Mononuclear cell (primary cell): Measurements from ENCODE around the gene OR5AR1. TPM values are rescaled to one million over a fixed set of nuclear protein-coding genes. Genes with fewer than 3 reads are reported as not detected.

Source experiments
- H3K27me3 ChIP-seq: 2 replicates; pipeline ENCODE4 v1.6.0; 2011; ENCODE audit warnings: low read length, control low read depth; ENCODE audit not compliant: insufficient read depth
- H3K4me1 ChIP-seq: 2 replicates; pipeline ENCODE4 v1.5.1; 2011; ENCODE audit warnings: mild to moderate bottlenecking, low read length, control low read depth; ENCODE audit not compliant: insufficient read depth
- H3K4me3 ChIP-seq: 2 replicates; pipeline ENCODE4 v1.5.1; 2011; ENCODE audit warnings: mild to moderate bottlenecking, low read length, moderate library complexity
- H3K9me3 ChIP-seq: 2 replicates; pipeline ENCODE4 v1.5.1; 2011; ENCODE audit warnings: low read depth, mild to moderate bottlenecking, control low read depth, low read length
- total RNA-seq: library from RNA; depleted of rRNA; stranded (reverse); fragments of >200 nt; gene quantifications from one replicate; pipeline ENCODE4 v1.2.3, GENCODE V29; 2012

OR5AR1 gene
- total RNA-seq, 1 donor = not detected

DNA sequence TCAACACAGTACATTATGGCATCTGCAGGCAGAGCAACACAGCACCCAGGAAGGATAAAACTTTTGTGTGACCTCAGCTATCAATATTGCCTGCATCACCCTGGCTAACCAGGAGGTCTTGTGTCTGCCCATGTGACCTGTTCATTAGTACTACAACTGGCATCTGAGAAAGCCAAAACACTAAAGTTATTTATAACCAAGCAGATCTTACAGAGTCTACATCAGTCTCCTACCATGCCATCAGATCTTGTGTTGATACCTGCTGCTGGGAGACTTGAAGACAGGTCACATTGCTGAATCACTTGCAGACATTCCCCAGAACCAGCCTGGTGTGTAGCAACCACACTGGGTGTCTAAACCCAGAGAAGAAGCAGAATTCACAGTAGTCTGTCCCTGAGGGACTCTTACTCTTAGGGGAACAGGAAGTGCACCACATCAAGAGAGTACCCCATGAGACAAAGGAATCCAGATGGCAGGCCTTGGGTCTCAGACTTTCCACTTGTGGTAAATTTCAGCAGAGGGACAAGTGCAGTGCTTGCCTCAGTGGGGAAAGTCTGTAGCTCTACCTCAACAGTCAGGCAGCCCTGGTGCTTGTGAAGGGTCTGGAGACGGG is 42.4 kb downstream of the OR5AR1 start:
- H3K4me1 ChIP-seq = no peaks in the 10 kb centered on the region
- H3K4me3 ChIP-seq = no peak overlapping the region
- no peaks in the 10 kb centered on the region for H3K27me3 ChIP-seq
- H3K9me3 ChIP-seq = no peaks in the 10 kb centered on the region

GRCh38 chr11:56706486-56706885 is 43.0 kb downstream of the OR5AR1 start:
- Histone ChIP-seq H3K27me3 (no peaks in the 10 kb centered on the region), H3K4me1 (no peaks in the 10 kb centered on the region), H3K9me3 (no peaks in the 10 kb centered on the region), H3K4me3 (no peak overlapping the region)

GRCh38 chr11:56714206-56714605 is 50.7 kb downstream of the OR5AR1 start:
- Histone ChIP-seq H3K27me3 (no peaks in the 10 kb centered on the region), H3K4me1 (no peaks in the 10 kb centered on the region), H3K4me3 (no peak overlapping the region), H3K9me3 (peaks cover 4% of the 10 kb centered on the region)

Other genes with a start within 250 kb of the OR5AR1 start
- gene OR5M3, start 190.3 kb upstream of the OR5AR1 start, total RNA-seq = not detected
- not detected for gene OR5M8, start 172.3 kb upstream of the OR5AR1 start, total RNA-seq
- not detected for gene OR5M11, start 120.4 kb upstream of the OR5AR1 start, total RNA-seq
- not detected for gene OR5M10, start 86.0 kb upstream of the OR5AR1 start, total RNA-seq
- gene OR5M1, start 48.8 kb upstream of the OR5AR1 start, total RNA-seq = not detected
- gene OR5AP2, start 21.2 kb upstream of the OR5AR1 start, total RNA-seq = not detected
- gene OR9G1, start 35.4 kb downstream of the OR5AR1 start, total RNA-seq = not detected
- not detected for gene OR9G4, start 85.0 kb downstream of the OR5AR1 start, total RNA-seq